Femur (tissue), 1 donor: ENCODE measurements around the gene PTTG1IP2.

Source experiments
- DNase-seq: peaks from one replicate; pipeline ENCODE4 v3.0.0-alpha.2; 2017

Gene PTTG1IP2

GRCh38 chr7:90484706-90485105 lies 15.3 kb downstream of the PTTG1IP2 start:
- DNase-seq = no peak

DNA sequence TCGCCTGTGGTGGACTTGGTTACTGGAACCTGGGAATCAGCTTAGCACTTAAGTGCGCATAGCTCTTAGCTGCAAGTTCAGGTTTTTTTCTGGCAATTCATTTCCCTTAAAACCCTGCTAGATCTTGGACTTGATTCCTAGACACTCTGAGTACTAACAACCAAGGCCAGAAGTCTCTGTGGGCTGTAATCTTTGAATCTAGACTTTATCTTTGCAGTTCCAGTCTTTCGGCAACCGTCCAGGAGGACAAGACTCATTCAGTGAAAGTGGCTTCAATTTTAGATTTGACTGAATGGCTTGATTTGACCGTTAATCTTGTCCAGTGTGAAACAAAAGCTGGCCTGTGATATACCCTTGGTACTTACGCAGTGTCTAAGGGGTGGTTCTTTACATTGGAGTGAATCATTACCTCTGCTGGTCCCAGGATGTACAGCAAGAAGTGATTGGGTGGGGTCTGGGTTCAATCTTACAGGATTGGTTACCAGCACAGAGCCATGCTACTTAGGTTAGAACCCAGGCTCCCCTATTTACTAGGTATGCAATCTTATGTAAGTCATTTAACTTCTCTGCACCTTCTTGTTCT lies 16.4 kb downstream of the PTTG1IP2 start:
- no peak for DNase-seq

DNA sequence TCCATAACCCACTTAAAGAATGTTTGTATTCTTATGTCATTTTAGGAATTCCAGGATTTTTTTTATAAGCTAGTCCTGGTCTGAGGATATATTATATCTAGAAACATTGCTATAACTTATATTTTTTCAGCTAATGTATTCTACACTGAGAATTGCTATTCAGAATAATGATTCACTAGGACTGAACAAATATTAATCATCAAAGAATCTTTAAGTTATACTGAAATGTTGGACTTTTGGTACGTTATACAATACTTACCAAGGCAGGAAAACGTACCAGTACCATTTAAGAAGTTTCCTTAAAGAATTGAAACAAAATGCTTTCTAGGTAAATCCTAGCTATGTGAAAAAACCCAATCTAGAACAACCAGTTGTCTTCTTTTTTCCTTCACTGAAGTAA lies 18.4 kb downstream of the PTTG1IP2 start:
- DNase-seq = no peak

DNA sequence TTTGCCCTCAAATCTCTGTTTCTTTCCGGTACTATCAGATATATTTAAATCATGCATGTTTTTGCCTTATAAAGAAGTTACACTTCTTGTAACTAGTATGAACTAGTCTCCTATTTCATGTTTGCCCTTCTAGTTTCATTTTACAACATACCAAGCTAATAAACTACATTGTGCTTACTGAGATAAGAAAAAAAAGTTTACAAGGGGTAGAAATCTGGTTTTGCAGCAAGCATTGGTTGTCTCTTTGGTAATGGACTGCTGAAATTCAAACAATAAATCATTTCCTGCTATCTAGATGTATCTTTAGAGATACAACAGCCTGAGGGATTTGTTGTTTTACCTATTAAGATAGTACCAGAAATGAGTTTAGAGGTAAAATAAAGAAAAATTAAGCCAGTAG lies 18.8 kb downstream of the PTTG1IP2 start:
- DNase-seq = no peak

DNA sequence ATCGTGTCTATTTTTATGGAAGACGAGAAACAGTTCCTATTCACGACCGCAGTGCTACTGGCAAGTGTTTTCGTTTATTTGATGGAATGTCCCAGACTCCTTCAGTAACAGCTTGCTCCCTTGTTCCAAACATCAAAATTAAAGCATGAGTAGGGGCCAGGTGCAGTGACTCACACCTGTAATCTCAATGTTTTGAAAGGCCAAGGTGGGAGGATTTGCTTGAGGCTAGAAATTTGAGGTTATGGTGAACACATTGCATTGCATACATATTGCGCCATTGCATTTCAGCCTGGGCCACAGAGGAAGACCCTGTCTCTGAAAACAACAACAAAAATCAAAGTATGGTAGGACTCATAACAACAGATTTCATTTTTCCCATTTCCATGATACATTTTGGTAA lies 22.8 kb downstream of the PTTG1IP2 start:
- DNase-seq = no peak

GRCh38 chr7:90495241-90495640 lies 25.8 kb downstream of the PTTG1IP2 start:
- no peak for DNase-seq

DNA sequence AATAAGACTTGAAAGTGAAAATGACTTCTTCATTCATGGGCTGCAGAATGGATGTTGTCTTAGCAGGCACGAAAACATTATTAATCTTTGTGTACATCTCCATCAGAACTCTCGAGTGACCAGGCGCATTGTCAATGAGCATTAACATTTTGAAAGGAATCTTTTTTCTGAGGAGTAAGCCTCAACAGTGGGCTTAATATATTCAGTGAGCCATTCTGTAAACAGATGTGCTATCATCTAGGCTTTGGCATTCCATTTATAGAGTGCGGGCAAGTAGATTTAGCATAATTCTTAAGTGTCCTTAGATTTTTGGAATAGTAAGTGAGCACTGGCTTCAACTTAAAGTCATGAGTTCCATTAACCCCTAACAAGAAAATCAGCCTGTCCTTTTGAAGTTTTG lies 33.1 kb downstream of the PTTG1IP2 start:
- no peak for DNase-seq

GRCh38 chr7:90503367-90503766 lies 33.9 kb downstream of the PTTG1IP2 start:
- DNase-seq = no peak

DNA sequence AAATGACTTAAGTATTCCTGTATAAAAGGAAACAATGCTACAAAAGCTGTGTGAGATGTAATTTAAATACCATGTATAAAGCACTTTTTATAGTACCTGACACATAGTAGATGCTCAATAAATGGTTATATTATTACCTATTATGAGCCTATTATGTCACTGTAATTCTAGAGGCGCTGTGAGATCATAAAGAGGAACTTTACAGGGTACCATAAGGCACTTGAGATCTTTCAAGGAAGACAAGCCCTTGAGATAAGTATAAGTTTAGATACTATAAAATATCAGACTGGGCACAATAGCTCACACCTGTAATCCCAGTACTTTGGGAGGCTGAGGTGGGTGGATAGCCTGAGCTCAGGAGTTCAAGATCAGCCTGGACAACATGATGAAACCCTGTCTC lies 38.3 kb downstream of the PTTG1IP2 start:
- DNase-seq = no peak

GRCh38 chr7:90511776-90512175 lies 42.3 kb downstream of the PTTG1IP2 start:
- DNase-seq = no peak

GRCh38 chr7:90512821-90513254 lies 43.4 kb downstream of the PTTG1IP2 start:
- DNase-seq = no peak

DNA sequence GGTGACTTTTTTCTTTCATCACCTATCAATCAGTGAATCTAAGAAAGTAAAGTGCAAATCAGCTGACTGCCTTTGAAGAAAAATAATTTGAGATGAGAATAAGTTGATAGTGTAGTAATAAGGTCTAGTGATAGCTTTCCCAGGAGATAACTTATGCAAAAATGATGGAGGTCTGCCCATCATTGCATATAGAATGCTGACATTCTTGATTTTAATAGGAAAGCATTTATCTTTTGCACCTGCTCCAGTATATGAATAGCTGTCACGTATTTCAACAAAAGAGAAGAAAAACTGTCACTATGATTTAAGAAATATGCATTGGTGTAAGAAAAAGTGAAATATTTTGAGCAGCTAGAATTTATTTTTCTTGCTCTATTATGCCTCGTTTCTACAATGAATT lies 46.8 kb downstream of the PTTG1IP2 start:
- DNase-seq = no peak

- DNase-seq = no peak
Measured at GRCh38 chr7:90518630-90519029, 49.2 kb downstream of the PTTG1IP2 start.

DNA sequence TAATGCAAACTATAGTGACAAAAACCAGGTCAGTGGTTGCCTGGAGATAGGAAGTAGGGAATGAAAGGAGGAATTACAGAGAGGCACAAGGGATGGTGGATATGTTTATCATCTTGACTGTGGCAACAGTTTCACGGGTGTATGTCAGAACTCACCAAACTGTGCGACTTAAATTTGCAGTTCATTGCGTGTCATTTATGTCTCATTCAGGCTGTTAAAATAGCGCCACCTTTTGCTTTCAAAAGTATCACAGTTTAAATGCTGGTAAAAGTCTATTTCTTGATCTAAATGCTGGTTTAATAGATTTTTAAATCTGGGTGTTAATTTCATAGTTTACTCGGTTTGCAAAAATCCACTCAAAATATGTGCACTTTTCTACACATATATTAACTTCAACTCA lies 51.0 kb downstream of the PTTG1IP2 start:
- DNase-seq = no peak

- DNase-seq = no peak
Measured at GRCh38 chr7:90530263-90530662, 60.8 kb downstream of the PTTG1IP2 start.

- no peak for DNase-seq
Measured at GRCh38 chr7:90532231-90532929, 62.9 kb downstream of the PTTG1IP2 start.

GRCh38 chr7:90536449-90536848 lies 67.0 kb downstream of the PTTG1IP2 start:
- no peak for DNase-seq

GRCh38 chr7:90538405-90538804 lies 69.0 kb downstream of the PTTG1IP2 start:
- DNase-seq = no peak

- DNase-seq = no peak
Measured at GRCh38 chr7:90540406-90540805, 71.0 kb downstream of the PTTG1IP2 start.

GRCh38 chr7:90551036-90551435 lies 81.6 kb downstream of the PTTG1IP2 start:
- DNase-seq = no peak

- DNase-seq = no peak
Measured at GRCh38 chr7:90552521-90552920, 83.1 kb downstream of the PTTG1IP2 start.

- no peak for DNase-seq
Measured at GRCh38 chr7:90560730-90561129, 91.3 kb downstream of the PTTG1IP2 start.
